Epithelial cell of esophagus (primary cell): ENCODE data around the gene RALBP1.

Experiments
- DNase-seq: peaks from one replicate; pipeline ENCODE4 v3.0.0; 2010; ENCODE audit warnings: low read depth
- H3K4me3 ChIP-seq: 2 replicates; pipeline ENCODE4 v1.5.1; 2011; ENCODE audit warnings: mild to moderate bottlenecking, low read length, control low read depth
- CTCF ChIP-seq: IDR thresholded peaks from 2 replicates; pipeline ENCODE4 v1.5.1; 2011; ENCODE audit warnings: low read depth, mild to moderate bottlenecking, low read length, control low read depth, inconsistent platforms; ENCODE audit not compliant: insufficient read depth; ENCODE audit errors: missing control alignments

RALBP1 gene

GRCh38 chr18:9537677-9538076 is 62.4 kb downstream of the RALBP1 start:
- DNase-seq, result no peak
- no peak for TF ChIP-seq CTCF
- no peak overlapping the region for H3K4me3 ChIP-seq

GRCh38 chr18:9539283-9539682 is 64.0 kb downstream of the RALBP1 start:
- DNase-seq, result peak; percentile 83
- no peak for TF ChIP-seq CTCF
- no peak overlapping the region for H3K4me3 ChIP-seq

GRCh38 chr18:9539938-9540337 is 64.6 kb downstream of the RALBP1 start:
- H3K4me3 ChIP-seq, result no peak overlapping the region
- DNase-seq, result no peak
- no peak for TF ChIP-seq CTCF

- no peak overlapping the region for H3K4me3 ChIP-seq
- no peak for DNase-seq
- no peak for TF ChIP-seq CTCF
Observed at GRCh38 chr18:9542924-9543323, 67.6 kb downstream of the RALBP1 start.

GRCh38 chr18:9545029-9545428 is 69.7 kb downstream of the RALBP1 start:
- no peak for DNase-seq
- no peak overlapping the region for H3K4me3 ChIP-seq
- TF ChIP-seq CTCF, result no peak

GRCh38 chr18:9546468-9546867 is 71.2 kb downstream of the RALBP1 start:
- no peak for DNase-seq
- TF ChIP-seq CTCF, result no peak
- H3K4me3 ChIP-seq, result no peak overlapping the region

- no peak for TF ChIP-seq CTCF
- DNase-seq, result no peak
- no peak overlapping the region for H3K4me3 ChIP-seq
Observed at GRCh38 chr18:9547782-9548181, 72.5 kb downstream of the RALBP1 start.
